K562 (cell line): ENCODE results near the gene SH3PXD2B. TPM values are rescaled to one million over a fixed set of nuclear protein-coding genes. Genes with fewer than 3 reads are reported as not detected.
A peak's percentile ranks its signal among the peaks of the same experiment; 100 is the strongest.

Experiments used
- ATAC-seq: fragments of 200-7000 bp; cut with Tn5 transposase; 3 replicates; pipeline ENCODE4 v1.9.1; 2020; ENCODE audit warnings: moderate library complexity
- Bru-seq: library from RNA; stranded (reverse); fragments of 400-500 nt; gene quantifications from one replicate; lab custom pipeline; 2021; lab: Mats Ljungman, UMichigan
- BruChase-seq, 2 experiments: library from RNA; stranded (reverse); fragments of 400-500 nt; gene quantifications; one replicate each; lab custom pipeline; 2021; lab: Mats Ljungman, UMichigan
- BruUV-seq: library from RNA; stranded (reverse); fragments of 400-500 nt; replicated peaks from 2 replicates; lab custom pipeline; 2021; lab: Mats Ljungman, UMichigan
- CTCF ChIA-PET: fragments of 300-600 bp; formaldehyde crosslinking; extraction: SDS; loops from one replicate; lab custom pipeline; 2021; ENCODE audit warnings: low intra/inter-chr PET ratio; lab: Yijun Ruan, JAX
- POLR2A ChIA-PET: fragments of 300-600, 350-650 bp; sonication (Branson Sonifier 250); formaldehyde crosslinking; extraction: SDS; loops from one replicate; lab custom pipeline; 2021; ENCODE audit warnings: antibody characterized with exemption, inconsistent platforms; lab: Yijun Ruan, JAX
- DNase-seq, 4 experiments: peaks; one replicate each; pipeline versions ENCODE4 v3.0.0 to v3.0.0-alpha.2; 2011 to 2018; ENCODE audit warnings: low spot score in 3 of 4, mixed read lengths in 3 of 4; ENCODE audit errors: extremely low read depth in 1 of 4
- FAIRE-seq: peaks from 2 replicates; lab custom pipeline; 2011; peaks lifted over from hg19 to GRCh38; lab: Jason Lieb, UNC
- H2AFZ ChIP-seq: 2 replicates; pipeline ENCODE4 v1.6.0; 2011; ENCODE audit warnings: low read depth, low read length, control low read depth, inconsistent platforms
- H3K27ac ChIP-seq: fragments of 200-600 bp; 3 replicates; pipeline ENCODE4 v1.8.0; 2011; ENCODE audit warnings: low read depth, mild to moderate bottlenecking, control low read depth, inconsistent platforms, low read length, moderate library complexity, mixed read lengths; ENCODE audit errors: extremely low read depth
- H3K27me3 ChIP-seq, 2 experiments: fragments of 300-600 bp in 1 of 2; 2 replicates in 1 of 2; 3 replicates in 1 of 2; pipeline versions ENCODE4 v1.6.0 to v1.8.0; 2011; ENCODE audit warnings: inconsistent platforms in 2 of 2, low read length in 2 of 2, mild to moderate bottlenecking in 1 of 2, mixed read lengths in 1 of 2, moderate library complexity in 1 of 2; ENCODE audit not compliant: control insufficient read depth in 2 of 2, insufficient read depth in 2 of 2
- H3K36me3 ChIP-seq: fragments of 300-600 bp; 3 replicates; pipeline ENCODE4 v1.8.0; 2011; ENCODE audit warnings: mild to moderate bottlenecking, low read length, inconsistent platforms; ENCODE audit not compliant: control insufficient read depth, insufficient read depth
- H3K4me1 ChIP-seq, 2 experiments: fragments of 200-600 bp in 1 of 2; replicated peaks in 1 of 2; 2 replicates in 1 of 2; 3 replicates in 1 of 2; pipeline versions ENCODE4 v1.5.1 to v1.8.0; 2011; ENCODE audit warnings: inconsistent platforms in 2 of 2, low read length in 2 of 2, mild to moderate bottlenecking in 1 of 2, mixed read lengths in 1 of 2, moderate library complexity in 1 of 2; ENCODE audit not compliant: control insufficient read depth in 2 of 2, insufficient read depth in 2 of 2
- H3K4me2 ChIP-seq: 2 replicates; pipeline ENCODE4 v1.6.1; 2011; ENCODE audit warnings: low read length, control low read depth, inconsistent platforms, mixed read lengths; ENCODE audit not compliant: insufficient read depth
- H3K4me3 ChIP-seq: fragments of 200-600 bp; sonication (generic), shearing (Covaris generic); 2 replicates; pipeline ENCODE4 v1.5.1; 2016; ENCODE audit warnings: control low read depth, inconsistent platforms
- H3K79me2 ChIP-seq: fragments of 200-600 bp; 3 replicates; pipeline ENCODE4 v1.8.0; 2011; ENCODE audit warnings: low read length, inconsistent platforms; ENCODE audit not compliant: control insufficient read depth, insufficient read depth
- H3K9ac ChIP-seq, 2 experiments: 2 replicates each; pipeline versions ENCODE4 v1.6.0 to v1.6.1; 2011; ENCODE audit warnings: low read depth in 2 of 2, low read length in 2 of 2, control low read depth in 1 of 2, inconsistent platforms in 1 of 2, mild to moderate bottlenecking in 1 of 2, mixed read lengths in 1 of 2; ENCODE audit not compliant: insufficient read depth in 1 of 2
- H3K9me1 ChIP-seq: one replicate; pipeline ENCODE4 v1.6.0; 2011; ENCODE audit warnings: inconsistent platforms, mild to moderate bottlenecking, low read length, moderate library complexity; ENCODE audit not compliant: control insufficient read depth, insufficient read depth
- H3K9me3 ChIP-seq: replicated peaks from 2 replicates; pipeline ENCODE4 v1.5.1; 2011; ENCODE audit warnings: low read depth, low read length, inconsistent platforms; ENCODE audit not compliant: control insufficient read depth, insufficient read depth
- H4K20me1 ChIP-seq: replicated peaks from 2 replicates; pipeline ENCODE4 v1.6.1; 2011; ENCODE audit warnings: low read length, inconsistent platforms, mixed read lengths; ENCODE audit not compliant: control insufficient read depth, insufficient read depth
- RNF2 ChIP-seq: sonication (generic); IDR thresholded peaks from 2 replicates; pipeline ENCODE4 v1.6.1; 2016
- SRSF3 ChIP-seq: fragments of 200-400 bp; formaldehyde crosslinking; IDR thresholded peaks from 2 replicates; pipeline ENCODE4 v1.6.1; 2016; ENCODE audit warnings: mild to moderate bottlenecking, low read length, moderate library complexity; ENCODE audit not compliant: insufficient read depth
- WGBS: fragments of 100-300 bp; shearing (Covaris generic); methylation state at CpG from one replicate; pipeline ENCODE4 v1.1.6; 2016; ENCODE audit warnings: low coverage, mixed read lengths; ENCODE audit not compliant: insufficient coverage; ENCODE audit errors: missing lambda C conversion rate; 5-methylcytosine and 5-hydroxymethylcytosine counted together
- in situ Hi-C: fragments of 300-500 bp; cut with MboI; formaldehyde crosslinking; loops from 4 replicates; pipeline ENCODE4 v1.15.0; 2018; ENCODE audit warnings: inconsistent platforms, mixed read lengths
- intact Hi-C: fragments of 100-400 bp; cut with micrococcal nuclease; formaldehyde crosslinking; loops from 2 replicates; pipeline ENCODE4 v1.14.2; 2022
- long read RNA-seq, 3 experiments: library from polyadenylated mRNA in 2 of 3; library from RNA in 1 of 3; unstranded in 2 of 3; stranded (forward) in 1 of 3; transcript quantifications; one replicate each; pipeline ENCODE4 v2.0.0, GENCODE V29; 2019 to 2022
- polyA minus RNA-seq, 3 experiments: library from RNA; depleted of rRNA, polyadenylated mRNA; stranded (reverse); fragments of >200 nt; gene quantifications; 2 replicates each; pipeline ENCODE4 v1.2.3, GENCODE V29; 2011
- polyA plus RNA-seq, 8 experiments: library from polyadenylated mRNA; depleted of rRNA in 4 of 8; stranded (reverse) in 5 of 8; unstranded in 3 of 8; fragments of >200 nt; fragmentation: Nextera tagmentation in 2 of 8; fragmentation: Illumina TruSeq in 1 of 8; extraction: Ambion mirVana in 2 of 8; extraction: Trizol in 1 of 8; gene quantifications; 2 replicates each; pipeline versions ENCODE4 v1.2.1 to v1.2.3, GENCODE V29; 2011 to 2014; ENCODE audit warnings: inconsistent platforms in 1 of 8, missing spikeins in 1 of 8
- total RNA-seq, 7 experiments: library from RNA; depleted of rRNA in 6 of 7; stranded (reverse); fragments of >200 nt in 6 of 7; fragmentation: Illumina TruSeq in 2 of 7; extraction: Trizol in 2 of 7; gene quantifications; 2 replicates each; pipeline versions ENCODE4 v1.2.1 to v1.2.3, GENCODE V29; 2011 to 2021; ENCODE audit warnings: low replicate concordance in 1 of 7
- TF ChIP-seq, protein P1 (sequence below): fragments of 450-650 bp; formaldehyde crosslinking; IDR thresholded peaks from 2 replicates; pipeline ENCODE4 v1.4.0; 2020; ENCODE audit warnings: mild to moderate bottlenecking, moderate library complexity

The SH3PXD2B gene
- total RNA-seq (2011; cell fraction: chromatin; rRNA removed; ENCODE audit: low replicate concordance): 0.21 and 0.25 TPM in 2 replicates
- 0.17 and 0.26 TPM in 2 replicates for total RNA-seq (2011; cell fraction: nucleolus; rRNA removed)
- 0.08 and 0.44 TPM in 2 replicates for total RNA-seq (2011; cell fraction: nucleoplasm; rRNA removed)
- total RNA-seq (2014; rRNA removed): 0.12 and 0.41 TPM in 2 replicates
- 0.04 and 0.10 TPM in 2 replicates for total RNA-seq (2014; rRNA removed; fragmentation: Illumina TruSeq; extraction: Trizol)
- 0.29 and 0.34 TPM in 2 replicates for total RNA-seq (2015; rRNA removed; fragmentation: Illumina TruSeq; extraction: Trizol)
- 0.49 and 0.66 TPM in 2 replicates for total RNA-seq (2021)
- 0.07 TPM in 2 replicates for polyA plus RNA-seq (2011; rRNA removed)
- 0.01 and 0.72 TPM in 2 replicates for polyA plus RNA-seq (2011; cell fraction: cytosol; rRNA removed)
- 0.07 and 0.09 TPM in 2 replicates for polyA plus RNA-seq (2011; cell fraction: nucleus; rRNA removed)
- 0.35 and 0.53 TPM in 2 replicates for polyA plus RNA-seq (2012)
- 0.19 and 0.28 TPM in 2 replicates for polyA plus RNA-seq (2014; fragmentation: Illumina TruSeq; extraction: Trizol)
- polyA plus RNA-seq (2014; fragmentation: Nextera tagmentation; extraction: Ambion mirVana): under 1 TPM; 0.11 to 0.17 TPM
- polyA plus RNA-seq (2014; rRNA removed): 0.13 and 0.21 TPM in 2 replicates
- polyA minus RNA-seq (2011; rRNA and poly(A)+ RNA removed): 0.12 TPM in 1 of 2 replicates, not detected in the other
- polyA minus RNA-seq (2011; cell fraction: cytosol; rRNA and poly(A)+ RNA removed): 0.76 TPM in 1 of 2 replicates, not detected in the other
- 0.11 and 0.13 TPM in 2 replicates for polyA minus RNA-seq (2011; cell fraction: nucleus; rRNA and poly(A)+ RNA removed)
- percentile 32 among the genes with signal in this experiment for Bru-seq, nascent RNA
- BruChase-seq, experiment 1, labeled RNA remaining after a 2-hour chase: percentile 22 among the genes with signal in this experiment
- BruChase-seq, experiment 2, labeled RNA remaining after a 6-hour chase: percentile 22 among the genes with signal in this experiment
- long read RNA-seq, experiment 1: 0 reads
- long read RNA-seq, experiment 2: 0 reads
- long read RNA-seq, experiment 3: 0 reads

DNA sequence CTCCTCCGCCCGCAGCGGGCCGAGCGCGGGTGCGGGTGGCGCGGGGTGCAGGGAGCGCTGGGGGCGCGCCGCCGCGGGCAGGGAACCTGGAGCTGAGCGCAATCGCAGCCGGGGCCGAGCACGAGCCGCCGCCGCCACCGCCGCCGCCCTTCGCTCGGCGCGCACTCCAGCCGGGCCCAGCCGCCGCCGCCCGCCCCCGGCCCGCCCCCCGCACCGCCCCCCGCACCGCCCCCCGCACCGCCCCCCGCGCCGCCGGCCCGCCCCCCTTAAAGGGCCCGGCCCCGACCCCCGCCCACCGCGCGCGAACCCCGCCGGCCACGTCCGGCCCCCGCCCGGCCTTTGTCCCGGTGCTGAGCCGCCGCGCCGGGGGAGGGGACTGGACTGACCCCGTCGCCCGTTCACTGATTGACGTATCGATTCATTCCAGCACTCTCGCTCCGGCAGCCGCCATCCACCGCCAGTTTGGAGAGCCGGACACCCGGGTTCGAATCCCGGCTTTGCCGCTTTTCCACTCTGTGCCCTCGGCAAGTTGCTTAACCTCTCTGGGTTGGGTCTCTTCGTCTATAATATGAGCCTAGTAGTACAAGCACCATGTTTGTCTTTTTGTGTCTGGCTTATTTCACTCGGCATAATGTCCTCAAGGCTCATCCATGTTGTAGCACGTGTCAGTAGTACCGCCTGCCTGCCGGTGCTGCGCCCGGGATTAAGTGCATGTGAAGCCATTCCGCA is at the start of gene SH3PXD2B:
SH3PXD2B (minus strand) TSS at position 168 of the 729 bp plus-strand sequence. CDS start 173 bp downstream, outside the sequence.
- peak within 1 kb of the TSS; percentile 87 for H2AFZ ChIP-seq
- ATAC-seq (peak; percentile 82), DNase-seq (peak; percentile 59 to 90 (median 80)), FAIRE-seq (peak; percentile 37)
- H3K36me3 ChIP-seq: no peaks in the 10 kb centered on the region
- peak within 1 kb of the TSS; percentile 40 for H3K4me3 ChIP-seq
- H3K27ac ChIP-seq: no peak within 1 kb of the TSS
- intact Hi-C loops: loop anchor here (10.0 kb wide), 1 partner anchor 350 kb away; no protein-coding TSS in a partner anchor
- H3K9me1 ChIP-seq: no peaks in the 10 kb centered on the region
- peaks cover 16% of the 10 kb centered on the region for H4K20me1 ChIP-seq
- no peaks in the 10 kb centered on the region for H3K9me3 ChIP-seq
- no peaks in the 10 kb centered on the region for H3K79me2 ChIP-seq
- ChIA-PET CTCF (no interaction called here), POLR2A (interaction anchor here (1.0 kb wide), 1 partner anchor 18 kb away, joined by 3 read pairs; no protein-coding TSS in a partner anchor)
- in situ Hi-C loops: loop anchor here (10.0 kb wide), 1 partner anchor 350 kb away; no protein-coding TSS in a partner anchor
- peak within 1 kb of the TSS; percentile 36 to 85; a peak in 3 of 4 replicates for H3K9ac ChIP-seq
- peak within 1 kb of the TSS; percentile 54 for H3K4me2 ChIP-seq
- peaks cover 3 to 12% of the 10 kb centered on the region in 2 experiments; a peak in 3 of 5 replicates for H3K4me1 ChIP-seq
- BruUV-seq: no TSS peak
- WGBS: 9% methylated on average over 25 of the region's 89 CpGs
- peaks cover 5 to 42% of the 10 kb centered on the region in 2 experiments; a peak in 4 of 5 replicates for H3K27me3 ChIP-seq
- TF ChIP-seq RNF2 (no peak), SRSF3 (no peak)
- TF ChIP-seq, protein P1, sequence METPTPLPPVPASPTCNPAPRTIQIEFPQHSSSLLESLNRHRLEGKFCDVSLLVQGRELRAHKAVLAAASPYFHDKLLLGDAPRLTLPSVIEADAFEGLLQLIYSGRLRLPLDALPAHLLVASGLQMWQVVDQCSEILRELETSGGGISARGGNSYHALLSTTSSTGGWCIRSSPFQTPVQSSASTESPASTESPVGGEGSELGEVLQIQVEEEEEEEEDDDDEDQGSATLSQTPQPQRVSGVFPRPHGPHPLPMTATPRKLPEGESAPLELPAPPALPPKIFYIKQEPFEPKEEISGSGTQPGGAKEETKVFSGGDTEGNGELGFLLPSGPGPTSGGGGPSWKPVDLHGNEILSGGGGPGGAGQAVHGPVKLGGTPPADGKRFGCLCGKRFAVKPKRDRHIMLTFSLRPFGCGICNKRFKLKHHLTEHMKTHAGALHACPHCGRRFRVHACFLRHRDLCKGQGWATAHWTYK (CRISPR knock-in tag): 0 out of 2 replicates have a peak, but pooled peaks have one; percentile 2
